GM18505 (cell line): ENCODE results near the gene AIF1L.
"Not testable (repeated sequence)": the region's sequence is repeated elsewhere in the genome, so short reads cannot be mapped to it uniquely, and the experiment has no call there.

Experiments
- ATAC-seq: cut with Tn5 transposase; IDR thresholded peaks from one replicate; pipeline ENCODE4 v1.9.1; 2021; ENCODE audit not compliant: unreplicated experiment
- POLR2A ChIP-seq: IDR thresholded peaks from 4 replicates; pipeline ENCODE4 v1.6.1; 2011; ENCODE audit warnings: borderline replicate concordance; ENCODE audit not compliant: insufficient read depth, insufficient read length; ENCODE audit errors: extremely low read depth

AIF1L gene

GRCh38 chr9:131138676-131139075, 42.3 kb downstream of the AIF1L start:
- no peak for ATAC-seq
- TF ChIP-seq POLR2A = no peak

GRCh38 chr9:131140112-131140511, 43.8 kb downstream of the AIF1L start:
- ATAC-seq = no peak

GRCh38 chr9:131140550-131140949, 44.2 kb downstream of the AIF1L start:
- TF ChIP-seq POLR2A = no peak
- no peak for ATAC-seq

More at GRCh38 chr9:131140112-131140511, 43.8 kb downstream of the AIF1L start:
- no peak for TF ChIP-seq POLR2A

- TF ChIP-seq POLR2A = no peak
- ATAC-seq = no peak
These were observed 45.8 kb downstream of the AIF1L start for GRCh38 chr9:131142160-131142559.

- TF ChIP-seq POLR2A = no peak
- ATAC-seq = no peak
These were observed 47.9 kb downstream of the AIF1L start for GRCh38 chr9:131144201-131144600.

GRCh38 chr9:131145245-131145644, 48.9 kb downstream of the AIF1L start:
- no peak for ATAC-seq
- TF ChIP-seq POLR2A = no peak

- no peak for ATAC-seq
- no peak for TF ChIP-seq POLR2A
These were observed 49.9 kb downstream of the AIF1L start for GRCh38 chr9:131146186-131146585.

GRCh38 chr9:131148276-131148675, 51.9 kb downstream of the AIF1L start:
- TF ChIP-seq POLR2A = no peak
- no peak for ATAC-seq

GRCh38 chr9:131148966-131149687, 52.8 kb downstream of the AIF1L start:
- no peak for TF ChIP-seq POLR2A
- ATAC-seq = no peak

GRCh38 chr9:131149688-131150053, 53.3 kb downstream of the AIF1L start:
- TF ChIP-seq POLR2A = no peak
- ATAC-seq = no peak

GRCh38 chr9:131153595-131153994, 57.3 kb downstream of the AIF1L start:
- TF ChIP-seq POLR2A = no peak
- ATAC-seq = no peak

GRCh38 chr9:131158673-131159072, 62.3 kb downstream of the AIF1L start:
- ATAC-seq = not testable (repeated sequence)

- TF ChIP-seq POLR2A = no peak
- ATAC-seq = no peak
These were observed 64.2 kb downstream of the AIF1L start for GRCh38 chr9:131160416-131161112.

- TF ChIP-seq POLR2A = no peak
- no peak for ATAC-seq
These were observed 65.3 kb downstream of the AIF1L start for GRCh38 chr9:131161585-131161984.
